Activated CD4-positive, alpha-beta memory T cell treated with anti-CD3 and anti-CD28 coated beads for 36 hours (primary cell): ENCODE data around the gene URB2. TPM values are rescaled to one million over a fixed set of nuclear protein-coding genes. Genes with fewer than 3 reads are reported as not detected.
"Not testable (repeated sequence)": the region's sequence is repeated elsewhere in the genome, so short reads cannot be mapped to it uniquely, and the experiment has no call there.

Experiments used
- CTCF ChIA-PET: fragments of 350-600 bp; sonication (Branson Sonifier 250); formaldehyde crosslinking; loops from one replicate; lab custom pipeline; 2021; ENCODE audit warnings: antibody characterized with exemption, inconsistent platforms; lab: Charles Lee
- POLR2A ChIA-PET: fragments of 350-600 bp; sonication (Branson Sonifier 250); formaldehyde crosslinking; loops from one replicate; lab custom pipeline; 2021; ENCODE audit warnings: antibody characterized with exemption; lab: Charles Lee
- DNase-seq: peaks from one replicate; pipeline ENCODE4 v3.0.0-alpha.2; 2020
- H3K27ac Mint-ChIP-seq: one replicate; pipeline ENCODE4 v1.8.0; 2021; ENCODE audit warnings: mixed read lengths
- H3K27me3 Mint-ChIP-seq: one replicate; pipeline ENCODE4 v1.8.0; 2021; ENCODE audit warnings: mixed read lengths
- H3K36me3 Mint-ChIP-seq: one replicate; pipeline ENCODE4 v1.8.0; 2021; ENCODE audit warnings: mixed read lengths
- H3K4me1 Mint-ChIP-seq: one replicate; pipeline ENCODE4 v1.8.0; 2021; ENCODE audit warnings: low read depth, mixed read lengths
- H3K4me3 Mint-ChIP-seq: one replicate; pipeline ENCODE4 v1.8.0; 2021; ENCODE audit warnings: mild to moderate bottlenecking, mixed read lengths
- H3K9me3 Mint-ChIP-seq: one replicate; pipeline ENCODE4 v1.8.0; 2021; ENCODE audit warnings: mixed read lengths
- intact Hi-C: fragments of 100-400 bp; cut with micrococcal nuclease; formaldehyde crosslinking; loops from one replicate; pipeline ENCODE4 v1.15.1; 2023
- total RNA-seq, 2 experiments: library from RNA; stranded (reverse); gene quantifications; one replicate each; pipeline ENCODE4 v1.2.3, GENCODE V29; 2021

URB2 gene
- total RNA-seq, 2 experiments from 2014 or later: 13.8 to 14.6 TPM

DNA sequence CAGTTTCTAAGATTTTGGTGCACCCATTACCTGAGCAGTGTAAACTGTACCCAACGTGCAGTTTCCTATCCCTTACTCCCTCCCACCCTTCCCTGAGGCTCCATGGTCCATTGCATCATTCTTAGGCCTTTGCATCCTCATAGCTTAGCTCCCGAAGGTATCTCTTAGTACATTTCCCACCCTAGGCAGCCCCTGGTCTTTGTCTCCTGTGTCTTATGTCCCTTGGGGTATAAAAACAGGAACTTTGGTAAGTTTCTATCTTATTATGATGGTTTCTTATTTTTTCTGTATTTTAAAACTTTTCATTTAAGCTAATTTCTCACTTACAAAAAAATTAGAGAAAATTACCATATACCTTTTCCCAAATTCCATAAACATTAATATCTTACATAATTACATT is 78.1 kb downstream of the URB2 start:
- ChIA-PET POLR2A (no interaction called here), CTCF (no interaction called here)
- intact Hi-C loops: no loop called here
- H3K4me1 Mint-ChIP-seq: no peaks in the 10 kb centered on the region
- peaks cover 8% of the 10 kb centered on the region for H3K27me3 Mint-ChIP-seq
- peaks cover 3% of the 10 kb centered on the region for H3K36me3 Mint-ChIP-seq
- no peak overlapping the region for H3K27ac Mint-ChIP-seq
- no peak for DNase-seq
- no peak overlapping the region for H3K4me3 Mint-ChIP-seq
- peaks cover 9% of the 10 kb centered on the region for H3K9me3 Mint-ChIP-seq

DNA sequence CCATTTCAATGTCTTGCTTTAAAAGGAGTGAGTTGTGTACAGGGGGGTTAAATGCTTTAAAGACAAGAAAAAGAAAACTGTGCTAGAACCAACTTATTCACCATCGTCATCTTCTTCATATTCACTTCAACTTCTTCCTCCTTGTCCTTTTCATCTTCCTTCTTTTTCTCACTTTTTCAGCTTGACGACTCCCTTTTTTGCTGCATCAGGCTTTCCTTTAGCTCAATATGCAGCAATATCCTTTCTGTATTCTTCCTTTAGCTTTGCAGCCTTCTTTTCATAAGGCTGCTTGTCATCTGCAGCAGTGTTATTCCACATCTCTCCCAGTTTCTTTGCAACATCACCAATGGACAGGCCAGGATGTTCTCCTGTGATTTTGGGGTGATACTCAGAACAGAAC is 79.1 kb downstream of the URB2 start:
- H3K9me3 Mint-ChIP-seq, POLR2A ChIA-PET, H3K27ac Mint-ChIP-seq, intact Hi-C loops, H3K36me3 Mint-ChIP-seq, H3K27me3 Mint-ChIP-seq, CTCF ChIA-PET, H3K4me1 Mint-ChIP-seq, H3K4me3 Mint-ChIP-seq, DNase-seq: not testable (repeated sequence)

- H3K4me3 Mint-ChIP-seq, H3K9me3 Mint-ChIP-seq, H3K27me3 Mint-ChIP-seq, POLR2A ChIA-PET, intact Hi-C loops, H3K36me3 Mint-ChIP-seq, H3K4me1 Mint-ChIP-seq, CTCF ChIA-PET, H3K27ac Mint-ChIP-seq, DNase-seq: not testable (repeated sequence)
Measured at GRCh38 chr1:229707127-229707526, 81.1 kb downstream of the URB2 start.

- peaks cover 8% of the 10 kb centered on the region for H3K27me3 Mint-ChIP-seq
- no peak for DNase-seq
- H3K4me1 Mint-ChIP-seq: no peaks in the 10 kb centered on the region
- H3K9me3 Mint-ChIP-seq: peaks cover 9% of the 10 kb centered on the region
- H3K27ac Mint-ChIP-seq: no peak overlapping the region
- intact Hi-C loops: no loop called here
- ChIA-PET POLR2A (no interaction called here), CTCF (no interaction called here)
- H3K36me3 Mint-ChIP-seq: peaks cover 3% of the 10 kb centered on the region
- H3K4me3 Mint-ChIP-seq: no peak overlapping the region
Measured at GRCh38 chr1:229709500-229710013, 83.5 kb downstream of the URB2 start.

Other genes starting within 250 kb of the URB2 start
- gene ACTA1, start 192.2 kb upstream of the URB2 start, total RNA-seq: not detected
- 10 to 100 TPM; 54.1 to 57.0 TPM for gene NUP133, start 117.9 kb upstream of the URB2 start, total RNA-seq
- gene ABCB10, start 67.5 kb upstream of the URB2 start, total RNA-seq: 10 to 100 TPM; 30.8 to 31.0 TPM
- 10 to 100 TPM; 14.1 to 17.8 TPM for gene TAF5L, start 125 bp upstream of the URB2 start, total RNA-seq